H1 (cell line): ENCODE data around the gene SPR. TPM values are rescaled to one million over a fixed set of nuclear protein-coding genes. Genes with fewer than 3 reads are reported as not detected.

Source experiments
- polyA plus RNA-seq, 7 experiments: library from polyadenylated mRNA; depleted of rRNA in 3 of 7; stranded (reverse) in 5 of 7; unstranded in 2 of 7; fragments of >200 nt in 5 of 7; fragments of 200-250 nt in 2 of 7; gene quantifications; 1 replicate in 5 of 7; 2 replicates in 1 of 7; 4 replicates in 1 of 7; pipeline versions ENCODE4 v1.2.1 to v1.2.3, GENCODE V29; 2011 to 2013; ENCODE audit warnings: missing spikeins in 2 of 7, mixed read lengths in 2 of 7
- total RNA-seq: library from RNA; stranded (reverse); fragmentation: NEBNext Ultra II Directional; extraction: Animal tissue kit (Norgen Biotek cat#: 25700); gene quantifications from 2 replicates; pipeline ENCODE4 v1.2.1, GENCODE V29; 2021
- TF ChIP-seq, protein P1 (sequence below), 3 experiments: IDR thresholded peaks; 1 replicate in 2 of 3; 2 replicates in 1 of 3; pipeline versions ENCODE4 v1.5.1 to v1.6.1; 2011; ENCODE audit warnings: low read length in 3 of 3, mild to moderate bottlenecking in 3 of 3, inconsistent platforms in 2 of 3, low read depth in 1 of 3, moderate library complexity in 1 of 3; ENCODE audit not compliant: insufficient read depth in 1 of 3; ENCODE audit errors: control extremely low read depth in 1 of 3

Gene SPR
- total and polyA plus RNA-seq, 2 of the 8 experiments (the other 6 are each of a cell fraction or from before 2014, with no cell fraction given) = 4.5 to 11.5 TPM

DNA sequence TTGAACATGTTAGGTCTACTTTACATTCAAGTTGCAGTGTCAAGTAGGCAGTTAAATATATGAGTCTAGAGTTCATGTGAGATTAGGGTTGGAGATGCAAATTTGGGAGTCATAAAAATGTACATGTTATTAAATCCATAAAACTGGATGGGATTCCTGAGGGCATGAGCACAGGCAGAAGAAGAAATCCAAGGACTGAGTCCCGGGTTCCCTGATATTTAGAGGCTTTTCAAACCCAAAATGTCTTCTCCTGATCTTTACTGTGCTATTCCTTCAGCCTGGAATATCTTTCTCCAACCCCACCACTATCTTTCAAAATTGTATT, 38.1 kb upstream of the SPR start (continued):
- TF ChIP-seq, protein P1, sequence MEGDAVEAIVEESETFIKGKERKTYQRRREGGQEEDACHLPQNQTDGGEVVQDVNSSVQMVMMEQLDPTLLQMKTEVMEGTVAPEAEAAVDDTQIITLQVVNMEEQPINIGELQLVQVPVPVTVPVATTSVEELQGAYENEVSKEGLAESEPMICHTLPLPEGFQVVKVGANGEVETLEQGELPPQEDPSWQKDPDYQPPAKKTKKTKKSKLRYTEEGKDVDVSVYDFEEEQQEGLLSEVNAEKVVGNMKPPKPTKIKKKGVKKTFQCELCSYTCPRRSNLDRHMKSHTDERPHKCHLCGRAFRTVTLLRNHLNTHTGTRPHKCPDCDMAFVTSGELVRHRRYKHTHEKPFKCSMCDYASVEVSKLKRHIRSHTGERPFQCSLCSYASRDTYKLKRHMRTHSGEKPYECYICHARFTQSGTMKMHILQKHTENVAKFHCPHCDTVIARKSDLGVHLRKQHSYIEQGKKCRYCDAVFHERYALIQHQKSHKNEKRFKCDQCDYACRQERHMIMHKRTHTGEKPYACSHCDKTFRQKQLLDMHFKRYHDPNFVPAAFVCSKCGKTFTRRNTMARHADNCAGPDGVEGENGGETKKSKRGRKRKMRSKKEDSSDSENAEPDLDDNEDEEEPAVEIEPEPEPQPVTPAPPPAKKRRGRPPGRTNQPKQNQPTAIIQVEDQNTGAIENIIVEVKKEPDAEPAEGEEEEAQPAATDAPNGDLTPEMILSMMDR (IDR thresholded peaks at IDR 0.05; ENCODE audit: control extremely low read depth in 1 of 3, insufficient read depth in 1 of 3, low read depth in 1 of 3, low read length in 3 of 3) = no peak
- TF ChIP-seq, all 59 proteins: peak for 0
